H1 (cell line): ENCODE data around the gene EIF2S2. TPM values are rescaled to one million over a fixed set of nuclear protein-coding genes. Genes with fewer than 3 reads are reported as not detected.

ENCODE experiments used
- CEBPB ChIP-seq: IDR thresholded peaks from 2 replicates; pipeline ENCODE4 v1.6.1; 2012; ENCODE audit warnings: low read depth, low read length
- CHD2 ChIP-seq: IDR thresholded peaks from 2 replicates; pipeline ENCODE4 v1.6.1; 2012; ENCODE audit warnings: low read length, improper control_type of control experiment
- CHD7 ChIP-seq: fragments of 300-600 bp; sonication (generic); IDR thresholded peaks from 2 replicates; pipeline ENCODE4 v1.7.1; 2012; ENCODE audit warnings: low read length, moderate library complexity, mild to moderate bottlenecking, inconsistent platforms; ENCODE audit not compliant: insufficient replicate concordance
- CREB1 ChIP-seq: IDR thresholded peaks from 2 replicates; pipeline ENCODE4 v1.6.1; 2012; ENCODE audit warnings: inconsistent platforms
- CTBP2 ChIP-seq: IDR thresholded peaks from 2 replicates; pipeline ENCODE4 v1.7.0; 2011; ENCODE audit warnings: borderline replicate concordance, mild to moderate bottlenecking, moderate library complexity, mixed read lengths, low read length; ENCODE audit not compliant: insufficient read depth, insufficient read length
- EGR1 ChIP-seq: IDR thresholded peaks from 2 replicates; pipeline ENCODE4 v1.6.1; 2011; ENCODE audit warnings: low read depth, low read length, borderline replicate concordance
- EZH2 ChIP-seq: fragments of 200-600 bp; sonication (generic); IDR thresholded peaks from 2 replicates; pipeline ENCODE4 v1.7.1; 2012; ENCODE audit warnings: low read depth, mild to moderate bottlenecking, moderate library complexity, low read length, inconsistent platforms; ENCODE audit not compliant: severe bottlenecking
- GABPA ChIP-seq: IDR thresholded peaks from 2 replicates; pipeline ENCODE4 v1.6.1; 2011; ENCODE audit warnings: mild to moderate bottlenecking, low read length, moderate library complexity, borderline replicate concordance; ENCODE audit not compliant: insufficient read depth
- JUND ChIP-seq: IDR thresholded peaks from 2 replicates; pipeline ENCODE4 v1.6.1; 2011; ENCODE audit warnings: mild to moderate bottlenecking, improper control_type of control experiment, low read length
- KDM5A ChIP-seq: fragments of 200-600 bp; IDR thresholded peaks from 2 replicates; pipeline ENCODE4 v1.7.1; 2012; ENCODE audit warnings: mild to moderate bottlenecking, low read length, inconsistent platforms, mixed read lengths
- PHF8 ChIP-seq: fragments of 200-600 bp; sonication (generic); conservative IDR thresholded peaks from 2 replicates; pipeline ENCODE4 v1.7.1; 2012; ENCODE audit warnings: low read depth, mild to moderate bottlenecking, inconsistent platforms, low read length, moderate library complexity
- POLR2AphosphoS5 ChIP-seq: IDR thresholded peaks from 2 replicates; pipeline ENCODE4 v1.6.1; 2011; ENCODE audit warnings: low read depth, low read length
- SP1 ChIP-seq: IDR thresholded peaks from 2 replicates; pipeline ENCODE4 v1.6.1; 2011; ENCODE audit warnings: low read depth, low read length
- TCF12 ChIP-seq: IDR thresholded peaks from 2 replicates; pipeline ENCODE4 v1.6.1; 2011; ENCODE audit warnings: low read depth, mild to moderate bottlenecking, low read length
- polyA plus RNA-seq, 7 experiments: library from polyadenylated mRNA; depleted of rRNA in 3 of 7; stranded (reverse) in 5 of 7; unstranded in 2 of 7; fragments of >200 nt in 5 of 7; fragments of 200-250 nt in 2 of 7; gene quantifications; 1 replicate in 5 of 7; 2 replicates in 1 of 7; 4 replicates in 1 of 7; pipeline versions ENCODE4 v1.2.1 to v1.2.3, GENCODE V29; 2011 to 2013; ENCODE audit warnings: missing spikeins in 2 of 7, mixed read lengths in 2 of 7
- total RNA-seq: library from RNA; stranded (reverse); fragmentation: NEBNext Ultra II Directional; extraction: Animal tissue kit (Norgen Biotek cat#: 25700); gene quantifications from 2 replicates; pipeline ENCODE4 v1.2.1, GENCODE V29; 2021

Gene EIF2S2
- total and polyA plus RNA-seq, 2 of the 8 experiments (the other 6 are each of a cell fraction or from before 2014, with no cell fraction given), result 59.5 to 142 TPM

GRCh38 chr20:34100576-34100975, 11.5 kb downstream of the EIF2S2 start (continued):
- TF ChIP-seq CHD7, result no peak
- no peak for TF ChIP-seq KDM5A
- no peak for TF ChIP-seq EZH2
- TF ChIP-seq CTBP2, result no peak
- no peak for TF ChIP-seq CREB1
- no peak for TF ChIP-seq SP1
- TF ChIP-seq POLR2AphosphoS5, result no peak
- TF ChIP-seq TCF12, result no peak
- no peak for TF ChIP-seq GABPA
- TF ChIP-seq EGR1, result no peak
- TF ChIP-seq JUND, result no peak
- TF ChIP-seq CHD2, result no peak
- TF ChIP-seq PHF8, result no peak
- TF ChIP-seq CEBPB, result no peak
